ENCODE measurements around the gene HOXB3.

The HOXB3 gene

GRCh38 chr17:48578616-48579470, 11.2 kb downstream of the HOXB3 start:
- H3K27me3 ChIP-seq (ENCODE audit: control insufficient read depth, insufficient read depth, low read length) = no peaks in the 10 kb centered on the region
- no peaks in the 10 kb centered on the region for H3K36me3 ChIP-seq (ENCODE audit: control insufficient read depth, insufficient read depth, low read length)
- H3K9ac ChIP-seq (ENCODE audit: low read length) = peak overlapping the region; percentile 49
- peak overlapping the region; percentile 90 for H3K27ac ChIP-seq (ENCODE audit: low read depth, low read length)
- H3K4me1 ChIP-seq (ENCODE audit: control insufficient read depth, insufficient read depth, low read length) = peaks cover 38% of the 10 kb centered on the region
- peak overlapping the region; percentile 81 for H3K4me3 ChIP-seq (ENCODE audit: low read length)

GRCh38 chr17:48577946-48578615, 12.0 kb downstream of the HOXB3 start, which contains the start of gene HOXB4:
HOXB4 (minus strand) TSS chr17:48578350; CDS start chr17:48578319, 31 bp downstream.
- no peaks in the 10 kb centered on the region for H3K36me3 ChIP-seq (ENCODE audit: control insufficient read depth, insufficient read depth, low read length)
- H3K4me3 ChIP-seq (ENCODE audit: low read length) = peak within 1 kb of the TSS; percentile 81
- peak within 1 kb of the TSS; percentile 58 for H3K9ac ChIP-seq (ENCODE audit: low read length)
- no peaks in the 10 kb centered on the region for H3K27me3 ChIP-seq (ENCODE audit: control insufficient read depth, insufficient read depth, low read length)
- H3K27ac ChIP-seq (ENCODE audit: low read depth, low read length) = peak within 1 kb of the TSS; percentile 94
- H3K4me1 ChIP-seq (ENCODE audit: control insufficient read depth, insufficient read depth, low read length) = peaks cover 38% of the 10 kb centered on the region

- peak overlapping the region; percentile 28 for H3K9ac ChIP-seq (ENCODE audit: low read length)
Observed at GRCh38 chr17:48577330-48577945, 12.6 kb downstream of the HOXB3 start.

GRCh38 chr17:48576479-48577309, 13.3 kb downstream of the HOXB3 start:
- peak overlapping the region; percentile 65 for H3K4me3 ChIP-seq (ENCODE audit: low read length)
- H3K36me3 ChIP-seq (ENCODE audit: control insufficient read depth, insufficient read depth, low read length) = no peaks in the 10 kb centered on the region
- peak overlapping the region; percentile 94 for H3K27ac ChIP-seq (ENCODE audit: low read depth, low read length)
- peaks cover 47% of the 10 kb centered on the region for H3K4me1 ChIP-seq (ENCODE audit: control insufficient read depth, insufficient read depth, low read length)
- H3K9ac ChIP-seq (ENCODE audit: low read length) = peak overlapping the region; percentile 28
- H3K27me3 ChIP-seq (ENCODE audit: control insufficient read depth, insufficient read depth, low read length) = no peaks in the 10 kb centered on the region

More at GRCh38 chr17:48577330-48577945, 12.6 kb downstream of the HOXB3 start:
- H3K27me3 ChIP-seq (ENCODE audit: control insufficient read depth, insufficient read depth, low read length) = no peaks in the 10 kb centered on the region
- H3K27ac ChIP-seq (ENCODE audit: low read depth, low read length) = peak overlapping the region; percentile 94
- no peaks in the 10 kb centered on the region for H3K36me3 ChIP-seq (ENCODE audit: control insufficient read depth, insufficient read depth, low read length)
- peaks cover 40% of the 10 kb centered on the region for H3K4me1 ChIP-seq (ENCODE audit: control insufficient read depth, insufficient read depth, low read length)
- H3K4me3 ChIP-seq (ENCODE audit: low read length) = peak overlapping the region; percentile 65

- Histone ChIP-seq H3K27me3 (ENCODE audit: control insufficient read depth, insufficient read depth, low read length) (no peaks in the 10 kb centered on the region), H3K4me1 (ENCODE audit: control insufficient read depth, insufficient read depth, low read length) (peaks cover 46% of the 10 kb centered on the region), H3K36me3 (ENCODE audit: control insufficient read depth, insufficient read depth, low read length) (no peaks in the 10 kb centered on the region), H3K9ac (ENCODE audit: low read length) (peak overlapping the region; percentile 0), H3K27ac (ENCODE audit: low read depth, low read length) (peak overlapping the region; percentile 94), H3K4me3 (ENCODE audit: low read length) (peak overlapping the region; percentile 20)
Observed at GRCh38 chr17:48575673-48576478, 14.2 kb downstream of the HOXB3 start.

- H3K4me1 ChIP-seq (ENCODE audit: control insufficient read depth, insufficient read depth, low read length) = peaks cover 47% of the 10 kb centered on the region
- no peaks in the 10 kb centered on the region for H3K36me3 ChIP-seq (ENCODE audit: control insufficient read depth, insufficient read depth, low read length)
- no peak overlapping the region for H3K9ac ChIP-seq (ENCODE audit: low read length)
- no peaks in the 10 kb centered on the region for H3K27me3 ChIP-seq (ENCODE audit: control insufficient read depth, insufficient read depth, low read length)
- no peak overlapping the region for H3K4me3 ChIP-seq (ENCODE audit: low read length)
- peak overlapping the region; percentile 94 for H3K27ac ChIP-seq (ENCODE audit: low read depth, low read length)
Observed at GRCh38 chr17:48575066-48575582, 14.9 kb downstream of the HOXB3 start.

- peaks cover 52% of the 10 kb centered on the region for H3K4me1 ChIP-seq (ENCODE audit: control insufficient read depth, insufficient read depth, low read length)
- H3K9ac ChIP-seq (ENCODE audit: low read length) = no peak overlapping the region
- H3K27me3 ChIP-seq (ENCODE audit: control insufficient read depth, insufficient read depth, low read length) = no peaks in the 10 kb centered on the region
- peak overlapping the region; percentile 94 for H3K27ac ChIP-seq (ENCODE audit: low read depth, low read length)
- no peaks in the 10 kb centered on the region for H3K36me3 ChIP-seq (ENCODE audit: control insufficient read depth, insufficient read depth, low read length)
- no peak overlapping the region for H3K4me3 ChIP-seq (ENCODE audit: low read length)
Observed at GRCh38 chr17:48574505-48575065, 15.5 kb downstream of the HOXB3 start.

GRCh38 chr17:48571826-48572417, 18.1 kb downstream of the HOXB3 start:
- H3K4me1 ChIP-seq (ENCODE audit: control insufficient read depth, insufficient read depth, low read length) = peaks cover 67% of the 10 kb centered on the region
- peak overlapping the region; percentile 49 for H3K4me3 ChIP-seq (ENCODE audit: low read length)
- H3K27ac ChIP-seq (ENCODE audit: low read depth, low read length) = peak overlapping the region; percentile 94
- no peak overlapping the region for H3K9ac ChIP-seq (ENCODE audit: low read length)
- H3K36me3 ChIP-seq (ENCODE audit: control insufficient read depth, insufficient read depth, low read length) = no peaks in the 10 kb centered on the region
- H3K27me3 ChIP-seq (ENCODE audit: control insufficient read depth, insufficient read depth, low read length) = no peaks in the 10 kb centered on the region

GRCh38 chr17:48571024-48571818, 18.8 kb downstream of the HOXB3 start:
- no peaks in the 10 kb centered on the region for H3K27me3 ChIP-seq (ENCODE audit: control insufficient read depth, insufficient read depth, low read length)

GRCh38 chr17:48570325-48571023, 19.6 kb downstream of the HOXB3 start:
- peaks cover 80% of the 10 kb centered on the region for H3K4me1 ChIP-seq (ENCODE audit: control insufficient read depth, insufficient read depth, low read length)
- peak overlapping the region; percentile 49 for H3K4me3 ChIP-seq (ENCODE audit: low read length)
- peak overlapping the region; percentile 94 for H3K27ac ChIP-seq (ENCODE audit: low read depth, low read length)
- no peaks in the 10 kb centered on the region for H3K36me3 ChIP-seq (ENCODE audit: control insufficient read depth, insufficient read depth, low read length)
- no peak overlapping the region for H3K9ac ChIP-seq (ENCODE audit: low read length)
- H3K27me3 ChIP-seq (ENCODE audit: control insufficient read depth, insufficient read depth, low read length) = no peaks in the 10 kb centered on the region

More at GRCh38 chr17:48571024-48571818, 18.8 kb downstream of the HOXB3 start:
- Histone ChIP-seq H3K36me3 (ENCODE audit: control insufficient read depth, insufficient read depth, low read length) (no peaks in the 10 kb centered on the region), H3K9ac (ENCODE audit: low read length) (peak overlapping the region; percentile 2), H3K4me1 (ENCODE audit: control insufficient read depth, insufficient read depth, low read length) (peaks cover 73% of the 10 kb centered on the region), H3K4me3 (ENCODE audit: low read length) (peak overlapping the region; percentile 49), H3K27ac (ENCODE audit: low read depth, low read length) (peak overlapping the region; percentile 94)

All from rectal smooth muscle tissue (tissue), 1 donor.